HTR-8/SVneo (cell line): ENCODE measurements around the gene PERCC1.
"Not testable (repeated sequence)": the region's sequence is repeated elsewhere in the genome, so short reads cannot be mapped to it uniquely, and the experiment has no call there.

Source experiments
- DNase-seq: peaks from one replicate; pipeline ENCODE4 v3.0.0; 2011; ENCODE audit warnings: low spot score, mixed read lengths; ENCODE audit not compliant: insufficient read length
- FAIRE-seq: peaks from 2 replicates; lab custom pipeline; 2011; peaks lifted over from hg19 to GRCh38; lab: Jason Lieb, UNC

The PERCC1 gene

GRCh38 chr16:1432388-1433262 lies 1.7 kb downstream of the PERCC1 start:
- FAIRE-seq (no peak), DNase-seq (no peak)

DNA sequence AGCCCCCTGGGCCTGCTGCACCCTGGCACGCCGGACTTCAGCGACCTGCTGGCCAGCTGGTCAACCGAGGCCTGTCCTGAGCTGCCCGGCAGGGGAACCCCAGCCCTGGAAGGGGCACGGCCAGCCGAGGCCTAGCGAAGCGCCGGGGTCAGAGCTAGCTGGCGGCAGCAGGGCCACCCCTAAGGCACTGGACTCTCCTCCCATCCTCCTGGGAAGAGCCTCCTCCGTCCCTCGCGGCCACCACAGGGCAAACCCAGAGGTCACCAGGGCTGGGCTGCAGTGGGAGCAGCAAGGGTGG lies 2.3 kb downstream of the PERCC1 start:
- no peak for FAIRE-seq

DNA sequence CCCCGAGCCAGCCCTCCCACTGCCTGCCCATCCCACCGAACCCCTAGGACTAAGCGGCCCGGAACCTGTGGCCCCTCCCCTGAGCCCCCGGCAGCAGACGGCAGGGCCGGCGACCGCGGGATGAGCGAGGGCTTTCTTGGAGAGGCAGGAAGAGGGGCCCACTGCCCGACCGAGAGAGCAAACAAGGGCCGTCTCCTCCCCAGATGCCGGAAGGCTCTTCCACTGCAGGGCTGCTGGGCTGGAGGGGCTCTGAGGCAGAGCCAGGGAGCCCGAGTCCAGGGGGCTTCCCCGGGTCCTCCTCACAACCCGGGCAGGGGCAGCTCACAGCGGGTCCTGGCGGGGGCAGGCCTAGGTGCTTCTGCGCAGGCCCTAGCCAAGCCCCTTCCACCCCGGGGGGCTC lies 2.9 kb downstream of the PERCC1 start:
- no peak for DNase-seq
- no peak for FAIRE-seq

More for the DNA sequence above, 2.3 kb downstream of the PERCC1 start:
- no peak for DNase-seq

DNA sequence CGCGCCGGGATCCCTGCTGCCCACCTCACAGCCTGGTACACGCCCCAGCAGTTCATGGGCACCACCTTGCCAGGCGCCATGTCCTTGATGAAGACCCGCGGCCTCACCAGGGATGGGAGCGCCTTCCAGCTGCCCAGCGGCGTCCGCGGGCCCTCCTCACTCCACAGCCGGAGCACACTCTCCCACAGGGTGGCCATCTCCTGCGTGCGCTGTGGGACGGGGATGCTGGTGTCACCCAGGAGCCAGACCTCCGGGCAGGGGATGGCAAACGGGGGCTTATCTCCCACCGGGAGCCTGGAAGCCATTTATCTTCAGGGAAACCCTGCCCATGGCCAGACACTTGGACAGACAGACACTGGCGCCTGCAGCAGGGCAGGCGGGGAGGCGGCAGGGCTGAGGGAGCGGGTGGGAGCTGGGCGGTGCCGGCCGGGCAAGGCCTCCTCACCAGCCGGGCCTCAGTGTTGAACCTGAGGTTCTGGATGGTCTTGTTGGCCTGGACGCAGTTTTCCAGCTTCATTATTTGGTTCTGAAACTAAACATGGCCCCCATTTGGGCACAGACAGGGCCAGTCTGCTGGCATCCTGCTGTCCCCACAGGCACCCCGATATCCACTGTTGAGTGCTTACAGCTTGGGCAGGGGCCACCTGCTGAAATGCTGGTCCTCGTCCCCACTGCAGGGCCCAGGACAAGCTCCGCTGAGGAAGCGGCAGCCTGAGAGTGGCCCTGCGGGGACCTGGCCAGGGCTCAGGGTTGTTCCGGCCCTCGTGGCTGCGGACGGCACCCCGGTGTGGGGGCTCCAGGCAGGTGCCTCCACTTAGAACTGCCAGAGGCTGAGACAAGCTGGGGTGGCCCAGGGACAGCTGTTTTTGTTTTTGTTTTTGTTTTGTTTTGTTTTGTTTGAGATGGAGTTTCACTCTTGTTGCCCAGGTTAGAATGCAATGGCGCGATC lies 4.0 kb downstream of the PERCC1 start:
- FAIRE-seq (no peak), DNase-seq (no peak)

DNA sequence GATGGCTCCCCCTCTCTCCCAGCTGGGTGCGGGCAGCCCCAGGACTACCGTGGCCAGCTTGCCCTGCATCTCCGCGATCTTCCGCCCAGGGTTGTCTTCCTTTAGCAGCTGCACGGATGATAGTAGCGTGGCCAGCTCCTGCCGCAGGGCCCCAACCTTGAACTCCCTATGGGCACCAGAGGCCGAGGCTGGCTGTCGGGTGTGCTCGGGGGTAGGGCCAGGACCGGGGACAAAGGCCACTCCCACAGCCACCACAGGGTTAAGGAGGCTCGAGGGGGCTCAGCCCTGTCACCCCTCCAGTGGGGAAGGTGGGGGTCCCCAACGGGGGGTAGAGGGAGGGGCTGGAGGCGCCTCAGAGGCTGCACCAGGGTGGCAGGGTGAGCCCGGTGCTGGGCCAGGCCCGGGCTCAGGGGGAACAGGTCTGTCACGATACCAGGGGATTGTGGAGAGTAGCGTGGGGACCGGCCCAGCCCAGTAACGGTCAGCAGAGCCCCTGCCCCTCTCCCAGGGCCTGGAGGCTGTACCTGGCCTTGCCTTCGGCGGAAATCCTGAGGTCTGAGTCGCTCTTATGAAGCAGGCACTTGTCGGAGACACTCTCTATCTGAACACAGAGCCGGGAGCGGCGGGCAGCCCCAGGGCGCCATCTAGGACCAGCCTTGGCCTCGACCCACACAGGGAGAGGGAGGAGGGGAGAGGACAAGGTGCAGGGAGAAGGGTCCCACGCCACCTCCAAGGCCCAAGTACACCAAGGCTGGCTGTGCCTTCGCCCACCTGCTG lies 5.2 kb downstream of the PERCC1 start:
- DNase-seq (no peak), FAIRE-seq (no peak)

DNA sequence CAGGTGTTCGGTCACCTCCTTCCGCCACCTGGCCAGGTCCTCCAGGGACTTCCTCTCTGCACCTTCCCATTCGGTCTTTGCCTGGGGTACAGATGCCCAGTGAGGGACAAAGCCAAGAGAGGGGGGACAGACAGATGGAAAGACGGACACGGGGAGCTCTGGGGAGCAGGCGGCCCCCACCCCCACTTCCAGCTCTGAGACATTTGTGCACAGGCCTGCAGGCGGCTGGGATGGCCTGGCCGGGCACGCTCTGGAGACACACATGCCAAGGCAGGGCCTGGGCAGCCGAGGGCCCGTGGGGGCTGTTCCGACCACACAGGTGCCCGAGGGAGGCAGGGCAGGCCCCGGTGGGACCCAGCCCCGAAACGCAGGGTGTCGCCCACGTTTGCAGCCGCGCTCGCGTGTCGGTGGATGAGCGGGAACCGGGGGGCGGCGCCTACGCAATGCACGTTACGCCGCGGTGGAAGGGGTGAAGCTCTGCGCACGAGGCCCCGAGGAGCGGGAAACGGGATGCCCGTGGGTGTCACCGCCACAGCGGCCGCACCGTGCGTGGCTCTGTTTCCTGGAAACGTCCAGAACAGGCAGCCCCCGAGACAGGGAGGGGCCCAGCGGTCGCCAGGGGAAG lies 6.0 kb downstream of the PERCC1 start:
- no peak for FAIRE-seq
- DNase-seq: no peak

DNA sequence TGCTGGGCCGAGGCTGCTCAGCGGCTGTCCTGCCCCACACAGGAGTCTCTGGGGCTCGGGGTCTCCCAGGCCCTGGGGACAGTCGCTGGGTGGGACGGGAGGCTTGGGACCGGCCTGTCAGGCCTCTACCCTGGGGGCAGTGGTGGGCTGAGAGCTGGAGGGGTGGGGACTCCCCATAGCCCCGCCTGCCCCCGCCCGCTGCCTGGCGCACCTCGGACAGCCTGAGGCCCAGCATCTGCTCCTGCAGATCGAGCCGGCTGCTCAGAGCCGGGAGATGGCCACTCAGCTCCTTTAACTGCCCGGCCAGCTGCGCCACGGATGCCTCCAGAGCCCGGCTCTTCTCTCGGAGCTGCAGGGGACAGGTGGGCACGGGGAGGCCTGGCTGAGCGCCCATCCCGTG lies 6.7 kb downstream of the PERCC1 start:
- FAIRE-seq (no peak), DNase-seq (no peak)

DNA sequence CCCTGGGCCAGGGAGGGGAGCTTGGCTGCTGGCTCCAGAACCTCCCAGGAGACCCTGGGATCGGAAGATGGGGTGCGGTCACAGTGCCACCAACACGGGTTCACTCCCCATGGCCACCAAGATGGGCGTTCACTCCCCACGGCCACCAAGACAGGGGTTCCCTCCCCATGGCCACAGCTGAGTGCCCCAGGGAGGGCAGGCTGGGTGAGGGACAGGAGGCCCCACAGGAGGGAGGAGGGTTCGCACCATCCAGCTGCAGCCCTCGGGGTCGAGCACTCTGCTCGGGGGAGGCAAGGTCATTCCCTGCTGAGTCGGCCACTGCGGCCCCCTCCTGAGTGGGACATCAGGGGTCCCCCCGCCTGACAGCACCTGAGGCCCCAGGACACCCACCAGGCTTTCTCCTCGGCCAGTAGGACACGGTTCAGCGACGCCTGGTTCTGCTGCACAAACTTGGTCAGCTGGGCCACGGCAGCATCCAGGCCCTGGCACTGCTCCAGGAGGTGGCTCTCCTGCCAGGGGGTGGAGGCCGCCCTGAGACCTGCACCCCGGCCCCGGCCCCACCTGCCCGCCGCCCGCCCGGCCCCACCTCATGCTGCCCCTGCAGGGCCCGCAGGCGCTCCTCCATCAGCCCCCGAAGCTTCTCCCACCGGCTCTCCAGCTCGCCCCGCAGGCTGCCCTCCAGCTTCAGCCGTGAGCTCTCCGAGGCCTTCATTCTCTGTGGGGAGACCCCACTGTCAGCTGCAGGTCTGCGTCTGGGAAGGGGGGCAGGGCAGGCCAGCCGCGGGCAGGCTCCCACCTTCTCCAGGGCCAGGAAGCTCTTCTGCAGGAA lies 7.6 kb downstream of the PERCC1 start:
- no peak for DNase-seq
- FAIRE-seq: no peak

GRCh38 chr16:1439058-1439698 lies 8.3 kb downstream of the PERCC1 start:
- DNase-seq (no peak), FAIRE-seq (no peak)

DNA sequence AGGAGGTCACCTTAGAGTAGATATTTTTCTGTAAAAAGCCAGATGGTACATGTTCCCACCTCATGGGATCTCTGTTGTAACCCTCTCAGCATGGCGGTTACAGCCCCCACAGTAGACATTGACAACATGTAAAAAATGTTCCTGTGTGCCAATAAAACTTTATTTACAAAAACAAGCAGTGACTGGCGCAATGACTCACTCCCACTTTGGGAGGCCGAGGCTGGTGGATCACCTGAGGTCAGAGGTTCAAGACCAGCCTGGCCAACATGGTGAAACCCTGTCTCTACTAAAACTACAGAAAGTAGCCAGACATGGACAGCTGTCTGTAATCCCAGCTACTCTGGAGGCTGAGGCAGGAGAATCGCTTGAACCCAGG lies 8.8 kb downstream of the PERCC1 start:
- not testable (repeated sequence) for FAIRE-seq

GRCh38 chr16:1441391-1441829 lies 10.5 kb downstream of the PERCC1 start:
- no peak for DNase-seq
- FAIRE-seq: no peak

More for the DNA sequence above, 8.8 kb downstream of the PERCC1 start:
- DNase-seq: not testable (repeated sequence)

DNA sequence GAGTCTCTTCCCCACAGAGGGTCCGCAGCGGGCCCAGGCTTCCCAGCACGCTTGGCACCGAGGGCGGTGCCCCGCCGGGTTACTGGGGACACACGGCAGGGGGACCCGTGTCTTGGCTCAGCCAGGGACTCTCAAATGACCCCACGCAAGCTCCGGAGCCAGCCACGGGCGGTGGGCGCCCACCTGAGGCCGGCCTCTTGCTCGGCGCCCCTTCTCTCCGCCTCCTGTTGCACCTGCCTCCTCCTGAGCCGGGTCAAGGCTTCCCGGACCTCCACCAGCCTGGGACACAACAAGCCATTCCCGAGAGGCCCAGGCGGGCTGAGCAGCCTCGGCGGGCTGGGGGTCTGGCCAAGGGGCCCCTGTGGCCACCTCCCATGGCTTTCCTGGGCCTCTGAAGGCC lies 11.8 kb downstream of the PERCC1 start:
- FAIRE-seq (no peak), DNase-seq (no peak)

- DNase-seq: no peak
- FAIRE-seq: no peak
These were observed 12.6 kb downstream of the PERCC1 start for GRCh38 chr16:1443403-1443973.

GRCh38 chr16:1443980-1444729 lies 13.3 kb downstream of the PERCC1 start, which contains the start of gene CCDC154:
Gene CCDC154, minus strand, starts transcription at chr16:1444556. Its CDS starts 234 bp downstream, at chr16:1444322.
- DNase-seq: no peak
- no peak for FAIRE-seq

- no peak for DNase-seq
- FAIRE-seq: no peak
These were observed 14.0 kb downstream of the PERCC1 start for GRCh38 chr16:1444730-1445517.

- no peak for DNase-seq
- FAIRE-seq: no peak
These were observed 14.8 kb downstream of the PERCC1 start for GRCh38 chr16:1445518-1446203.
